ENCODE results near the gene SEMA6D.

GRCh38 chr15:47726399-47726823 lies 9.1 kb downstream of the SEMA6D start:
- TF ChIP-seq CTCF (IDR thresholded peaks at IDR 0.05) (no peak), EP300 (IDR thresholded peaks at IDR 0.05; ENCODE audit: low read depth) (no peak)

Data from transverse colon (tissue), 3 donors.